ENCODE data around the gene CLRN3.

The CLRN3 gene

GRCh38 chr10:127899766-127900387, 7.1 kb upstream of the CLRN3 start:
- TF ChIP-seq TAF1 (IDR thresholded peaks at IDR 0.05; ENCODE audit: borderline replicate concordance, insufficient read depth, low read length) (no peak), POLR2AphosphoS5 (IDR thresholded peaks at IDR 0.05; ENCODE audit: low read depth, low read length) (no peak), FOXP2 (optimal IDR thresholded peaks at IDR 0.05; ENCODE audit: borderline replicate concordance, extremely low read depth, extremely low read length, insufficient read depth) (no peak), REST (IDR thresholded peaks at IDR 0.05; ENCODE audit: insufficient read depth in 1 of 2, low read depth in 2 of 2, low read length in 2 of 2) (no peak), SIN3A (IDR thresholded peaks at IDR 0.05; ENCODE audit: borderline replicate concordance, insufficient read depth, low read length) (no peak)

- TF ChIP-seq POLR2AphosphoS5 (IDR thresholded peaks at IDR 0.05; ENCODE audit: low read depth, low read length) (no peak), FOXP2 (optimal IDR thresholded peaks at IDR 0.05; ENCODE audit: borderline replicate concordance, extremely low read depth, extremely low read length, insufficient read depth) (no peak), TAF1 (IDR thresholded peaks at IDR 0.05; ENCODE audit: borderline replicate concordance, insufficient read depth, low read length) (no peak), REST (IDR thresholded peaks at IDR 0.05; ENCODE audit: insufficient read depth in 1 of 2, low read depth in 2 of 2, low read length in 2 of 2) (no peak), SIN3A (IDR thresholded peaks at IDR 0.05; ENCODE audit: borderline replicate concordance, insufficient read depth, low read length) (no peak)
These were observed 4.4 kb upstream of the CLRN3 start for GRCh38 chr10:127897177-127897576.

- TF ChIP-seq POLR2AphosphoS5 (IDR thresholded peaks at IDR 0.05; ENCODE audit: low read depth, low read length) (no peak), REST (IDR thresholded peaks at IDR 0.05; ENCODE audit: insufficient read depth in 1 of 2, low read depth in 2 of 2, low read length in 2 of 2) (no peak)
These were observed 3.8 kb upstream of the CLRN3 start for GRCh38 chr10:127896590-127896989.

- TF ChIP-seq TAF1 (IDR thresholded peaks at IDR 0.05; ENCODE audit: borderline replicate concordance, insufficient read depth, low read length) (no peak), FOXP2 (optimal IDR thresholded peaks at IDR 0.05; ENCODE audit: borderline replicate concordance, extremely low read depth, extremely low read length, insufficient read depth) (no peak), SIN3A (IDR thresholded peaks at IDR 0.05; ENCODE audit: borderline replicate concordance, insufficient read depth, low read length) (no peak)
These were observed 1.4 kb upstream of the CLRN3 start for GRCh38 chr10:127894146-127894545.

GRCh38 chr10:127890832-127891334, 1.9 kb downstream of the CLRN3 start:
- TF ChIP-seq REST (IDR thresholded peaks at IDR 0.05; ENCODE audit: insufficient read depth in 1 of 2, low read depth in 2 of 2, low read length in 2 of 2): no peak
- TF ChIP-seq FOXP2 (optimal IDR thresholded peaks at IDR 0.05; ENCODE audit: borderline replicate concordance, extremely low read depth, extremely low read length, insufficient read depth): no peak
- TF ChIP-seq SIN3A (IDR thresholded peaks at IDR 0.05; ENCODE audit: borderline replicate concordance, insufficient read depth, low read length): no peak
- TF ChIP-seq POLR2AphosphoS5 (IDR thresholded peaks at IDR 0.05; ENCODE audit: low read depth, low read length): no peak
- no peak for TF ChIP-seq TAF1 (IDR thresholded peaks at IDR 0.05; ENCODE audit: borderline replicate concordance, insufficient read depth, low read length)

Measured in PFSK-1 (cell line).